Measurements from ENCODE around the gene PLB1. TPM values are rescaled to one million over a fixed set of nuclear protein-coding genes. Genes with fewer than 3 reads are reported as not detected.
"Not testable (repeated sequence)": the region's sequence is repeated elsewhere in the genome, so short reads cannot be mapped to it uniquely, and the experiment has no call there.

Gene PLB1
- total and polyA plus RNA-seq, 12 donors, result 1.0 to 51.1 (median 8.3) TPM

- no peaks in the 10 kb centered on the region for H3K27me3 ChIP-seq
- intact Hi-C loops (cut with DNase I), result no loop called here
- no peak overlapping the region for H3K27ac ChIP-seq
- TF ChIP-seq CTCF (IDR thresholded peaks at IDR 0.05) (no peak), POLR2A (IDR thresholded peaks at IDR 0.05) (no peak)
- no peak overlapping the region for H3K4me3 ChIP-seq
- peaks cover 0 to 5% of the 10 kb centered on the region in 2 donors for H3K4me1 ChIP-seq (replicated peaks in 1 of 2)
- no peaks in the 10 kb centered on the region for H3K9me3 ChIP-seq (replicated peaks in 1 of 3)
- H3K36me3 ChIP-seq (replicated peaks in 1 of 2), result no peaks in the 10 kb centered on the region
- DNase-seq, result no peak
- WGBS, 4 donors, result 66 to 75% (median 72%) methylated on average over 3 to 4 of the region's 4 CpGs
These were observed 25.8 kb upstream of the PLB1 start for GRCh38 chr2:28469947-28470535.

DNA sequence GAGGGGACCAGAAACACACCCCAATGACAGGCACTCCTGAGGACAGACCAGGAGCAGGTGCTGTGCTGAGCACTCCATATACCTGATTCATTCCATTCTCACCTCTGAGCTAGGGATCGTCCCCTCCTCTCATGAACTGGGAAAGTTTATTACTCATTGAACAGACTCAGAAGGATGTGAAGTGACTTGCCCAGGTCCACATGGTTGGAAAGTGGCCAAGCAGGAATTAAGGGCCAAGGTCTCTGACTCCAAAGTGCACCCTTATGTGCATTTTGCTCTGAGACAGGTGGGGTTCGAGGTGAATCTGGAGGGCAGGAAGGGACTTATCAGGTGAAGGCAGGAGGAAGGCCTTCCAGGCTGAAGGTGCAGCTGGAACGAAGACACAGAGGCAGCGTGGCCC, 25.1 kb upstream of the PLB1 start:
- 88 to 95% (median 94%) methylated on average over 4 of the region's 4 CpGs for WGBS, 4 donors
- no peak for TF ChIP-seq POLR2A (IDR thresholded peaks at IDR 0.05)
- TF ChIP-seq CTCF (IDR thresholded peaks at IDR 0.05), result no peak

GRCh38 chr2:28471214-28471613, 24.6 kb upstream of the PLB1 start:
- whole genome bisulfite sequencing, 4 donors, result 75 to 83% (median 83%) methylated on average over 5 of the region's 5 CpGs
- intact Hi-C loops (cut with DNase I), result no loop called here
- no peak overlapping the region for H3K4me3 ChIP-seq
- no peak overlapping the region for H3K27ac ChIP-seq
- H3K4me1 ChIP-seq (replicated peaks in 1 of 2), result peaks cover 0 to 5% of the 10 kb centered on the region in 2 donors
- DNase-seq, result peak in 2 of 7 donors; percentile 29 to 39
- no peak for TF ChIP-seq CTCF (IDR thresholded peaks at IDR 0.05)
- TF ChIP-seq POLR2A (IDR thresholded peaks at IDR 0.05), result no peak
- no peaks in the 10 kb centered on the region for H3K27me3 ChIP-seq
- H3K9me3 ChIP-seq (replicated peaks in 1 of 3), result no peaks in the 10 kb centered on the region
- no peaks in the 10 kb centered on the region for H3K36me3 ChIP-seq (replicated peaks in 1 of 2)

More for the DNA sequence above, 25.1 kb upstream of the PLB1 start:
- Histone ChIP-seq H3K27me3 (no peaks in the 10 kb centered on the region), H3K4me1 (replicated peaks in 1 of 2) (peaks cover 0 to 5% of the 10 kb centered on the region in 2 donors), H3K36me3 (replicated peaks in 1 of 2) (no peaks in the 10 kb centered on the region), H3K9me3 (replicated peaks in 1 of 3) (no peaks in the 10 kb centered on the region), H3K4me3 (no peak overlapping the region), H3K27ac (no peak overlapping the region)
- intact Hi-C loops (cut with DNase I), result no loop called here
- no peak for DNase-seq

GRCh38 chr2:28471701-28472236, 24.1 kb upstream of the PLB1 start:
- TF ChIP-seq POLR2A (IDR thresholded peaks at IDR 0.05) (no peak), CTCF (IDR thresholded peaks at IDR 0.05) (no peak)
- Histone ChIP-seq H3K9me3 (replicated peaks in 1 of 3) (no peaks in the 10 kb centered on the region), H3K4me1 (replicated peaks in 1 of 2) (peaks cover 0 to 5% of the 10 kb centered on the region in 2 donors), H3K27me3 (no peaks in the 10 kb centered on the region), H3K4me3 (no peak overlapping the region), H3K36me3 (replicated peaks in 1 of 2) (no peaks in the 10 kb centered on the region), H3K27ac (no peak overlapping the region)
- 88 to 93% (median 90%) methylated on average over 2 to 4 of the region's 4 CpGs for WGBS, 4 donors
- DNase-seq, result no peak
- intact Hi-C loops (cut with DNase I), result no loop called here

DNA sequence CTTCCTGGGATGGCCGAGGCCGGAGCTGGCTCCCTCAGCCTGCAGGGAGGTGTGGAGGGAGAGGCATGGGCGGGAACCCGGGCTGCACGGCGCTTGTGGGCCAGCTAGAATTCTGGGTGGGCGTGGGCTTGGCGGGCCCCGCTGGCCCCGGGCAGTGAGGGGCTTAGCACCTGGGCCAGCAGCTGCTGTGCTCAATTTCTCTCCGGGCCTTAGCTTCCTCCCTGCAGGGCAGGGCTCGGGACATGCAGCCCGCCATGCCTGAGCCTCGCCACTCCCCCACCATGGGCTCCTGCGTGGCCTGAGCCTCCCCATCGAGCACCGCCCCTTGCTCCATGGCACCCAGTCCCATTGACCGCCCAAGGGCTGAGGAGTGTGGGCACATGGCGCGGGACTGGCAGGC, 23.2 kb upstream of the PLB1 start:
- H3K27ac ChIP-seq, DNase-seq: not testable (repeated sequence)

More for the DNA sequence above, 23.2 kb upstream of the PLB1 start:
- H3K27me3 ChIP-seq; H3K4me3 ChIP-seq; intact Hi-C loops (cut with DNase I); H3K36me3 ChIP-seq (replicated peaks in 1 of 2); H3K9me3 ChIP-seq (replicated peaks in 1 of 3); H3K4me1 ChIP-seq (replicated peaks in 1 of 2): not testable (repeated sequence)
- 90 to 100% (median 93%) methylated on average over 2 to 20 of the region's 20 CpGs for WGBS, 4 donors

Measured in adrenal gland (tissue), 12 donors.